ENCODE data around the gene KIF5C.

Gene KIF5C

GRCh38 chr2:149068996-149069888 is 194.2 kb downstream of the KIF5C start:
- CTCF ChIA-PET: interaction anchor here (1.2 kb wide), 1 partner anchor 18 kb away, joined by 3 read pairs; no protein-coding TSS in a partner anchor
- DNase-seq (ENCODE audit: extremely low spot score): no peak
- TF ChIP-seq, protein P1, sequence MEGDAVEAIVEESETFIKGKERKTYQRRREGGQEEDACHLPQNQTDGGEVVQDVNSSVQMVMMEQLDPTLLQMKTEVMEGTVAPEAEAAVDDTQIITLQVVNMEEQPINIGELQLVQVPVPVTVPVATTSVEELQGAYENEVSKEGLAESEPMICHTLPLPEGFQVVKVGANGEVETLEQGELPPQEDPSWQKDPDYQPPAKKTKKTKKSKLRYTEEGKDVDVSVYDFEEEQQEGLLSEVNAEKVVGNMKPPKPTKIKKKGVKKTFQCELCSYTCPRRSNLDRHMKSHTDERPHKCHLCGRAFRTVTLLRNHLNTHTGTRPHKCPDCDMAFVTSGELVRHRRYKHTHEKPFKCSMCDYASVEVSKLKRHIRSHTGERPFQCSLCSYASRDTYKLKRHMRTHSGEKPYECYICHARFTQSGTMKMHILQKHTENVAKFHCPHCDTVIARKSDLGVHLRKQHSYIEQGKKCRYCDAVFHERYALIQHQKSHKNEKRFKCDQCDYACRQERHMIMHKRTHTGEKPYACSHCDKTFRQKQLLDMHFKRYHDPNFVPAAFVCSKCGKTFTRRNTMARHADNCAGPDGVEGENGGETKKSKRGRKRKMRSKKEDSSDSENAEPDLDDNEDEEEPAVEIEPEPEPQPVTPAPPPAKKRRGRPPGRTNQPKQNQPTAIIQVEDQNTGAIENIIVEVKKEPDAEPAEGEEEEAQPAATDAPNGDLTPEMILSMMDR (IDR thresholded peaks at IDR 0.05; ENCODE audit: control extremely low read depth, extremely low read depth, low read depth, missing control alignments): no peak
- POLR2A ChIA-PET: no interaction called here

DNA sequence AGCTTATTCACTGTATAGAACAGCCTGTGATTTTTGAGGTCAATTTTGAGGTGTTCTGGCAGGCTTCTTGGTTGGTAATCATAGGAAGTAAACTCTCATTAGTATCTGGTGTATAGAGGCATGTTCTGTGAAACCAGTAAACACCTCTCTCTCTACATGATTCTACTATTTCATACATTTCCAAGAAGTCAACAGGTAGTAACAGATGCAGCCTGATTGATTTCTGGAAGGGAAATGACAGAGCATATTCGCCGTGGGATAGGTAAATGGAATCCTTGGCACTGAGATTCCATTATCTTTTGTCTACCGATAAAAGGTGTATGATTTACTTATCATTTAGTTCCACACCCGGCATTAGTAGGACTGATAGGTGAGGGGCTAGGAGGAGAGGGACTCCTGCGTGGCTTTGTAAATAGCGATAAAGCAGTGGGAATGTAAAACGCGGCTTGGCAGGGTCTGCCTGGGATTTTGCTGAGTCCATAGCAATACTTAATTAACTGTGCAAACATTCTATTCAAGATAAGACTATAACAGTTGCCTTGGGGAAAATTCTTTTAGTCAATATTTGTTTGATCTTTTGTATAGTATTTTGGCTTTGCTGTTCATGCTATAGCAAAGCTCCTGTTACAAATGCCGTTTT is 195.8 kb downstream of the KIF5C start:
- CTCF ChIA-PET: interaction anchor here (1.0 to 1.6 kb wide), 2 partner anchors 11 to 31 kb away, joined by 3 to 4 read pairs; no protein-coding TSS in a partner anchor
- TF ChIP-seq, protein P1 (IDR thresholded peaks at IDR 0.05; ENCODE audit: control extremely low read depth, extremely low read depth, low read depth, missing control alignments): no peak
- no peak for DNase-seq (ENCODE audit: extremely low spot score)
- POLR2A ChIA-PET: no interaction called here

GRCh38 chr2:149075105-149075504 is 200.1 kb downstream of the KIF5C start:
- CTCF ChIA-PET: interaction anchor here (1.4 kb wide), 1 partner anchor 13 kb away, joined by 4 read pairs; no protein-coding TSS in a partner anchor
- TF ChIP-seq, protein P1 (IDR thresholded peaks at IDR 0.05; ENCODE audit: control extremely low read depth, extremely low read depth, low read depth, missing control alignments): no peak
- no peak for DNase-seq (ENCODE audit: extremely low spot score)
- POLR2A ChIA-PET: no interaction called here

DNA sequence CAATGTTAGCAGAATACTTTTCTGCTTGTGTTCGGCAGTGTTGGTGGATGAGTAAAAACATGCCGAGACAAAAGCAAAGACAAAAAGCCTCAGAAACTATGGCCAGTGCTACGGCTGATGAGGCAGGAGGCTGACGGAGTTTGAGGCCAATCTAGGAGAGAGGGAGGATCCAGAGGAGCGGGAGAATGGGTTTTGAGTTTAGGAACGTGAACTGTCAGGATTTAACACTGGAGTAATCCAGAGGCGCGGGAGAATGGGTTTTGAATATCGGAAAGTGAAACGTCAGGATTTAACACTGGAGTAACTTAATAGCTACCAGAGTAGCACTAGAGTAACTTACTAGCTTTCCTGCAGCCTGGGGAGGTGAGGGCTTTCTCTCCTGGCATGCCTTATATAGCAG is 200.8 kb downstream of the KIF5C start:
- CTCF ChIA-PET: no interaction called here
- no peak for DNase-seq (ENCODE audit: extremely low spot score)
- POLR2A ChIA-PET: no interaction called here
- TF ChIP-seq, protein P1 (IDR thresholded peaks at IDR 0.05; ENCODE audit: control extremely low read depth, extremely low read depth, low read depth, missing control alignments): no peak
